Transverse colon (tissue), 3 donors: ENCODE results near the gene TRPM3.

Experiments used
- POLR2A ChIP-seq: fragments of 450-650 bp; IDR thresholded peaks from one replicate; pipeline ENCODE4 v1.6.1; 2016; ENCODE audit warnings: antibody characterized with exemption, mild to moderate bottlenecking, moderate library complexity
- POLR2AphosphoS5 ChIP-seq, 3 donors: sonication (generic); formaldehyde crosslinking; IDR thresholded peaks; one replicate each; pipeline ENCODE4 v1.6.1; 2016; ENCODE audit warnings: antibody characterized with exemption in 3 of 3

- no peak for TF ChIP-seq POLR2A
- TF ChIP-seq POLR2AphosphoS5 (IDR thresholded peaks at IDR 0.05): no peak
Observed at GRCh38 chr9:70940605-70941004, 180.8 kb downstream of the TRPM3 start.
